GM12874 (cell line): ENCODE measurements around the gene PAPPA.

Source experiments
- CTCF ChIP-seq: IDR thresholded peaks from 2 replicates; pipeline ENCODE4 v1.5.1; 2011; ENCODE audit warnings: low read depth, mild to moderate bottlenecking, control low read depth, low read length, moderate library complexity; ENCODE audit not compliant: insufficient read depth

Gene PAPPA

GRCh38 chr9:116298878-116299391 lies 145.3 kb downstream of the PAPPA start:
- no peak for TF ChIP-seq CTCF

GRCh38 chr9:116300360-116300870 lies 146.8 kb downstream of the PAPPA start:
- no peak for TF ChIP-seq CTCF

GRCh38 chr9:116303270-116303669 lies 149.7 kb downstream of the PAPPA start:
- TF ChIP-seq CTCF = no peak

GRCh38 chr9:116303886-116304538 lies 150.4 kb downstream of the PAPPA start:
- no peak for TF ChIP-seq CTCF

- no peak for TF ChIP-seq CTCF
Observed at GRCh38 chr9:116304761-116305160, 151.2 kb downstream of the PAPPA start.

- TF ChIP-seq CTCF = no peak
Observed at GRCh38 chr9:116308076-116308475, 154.5 kb downstream of the PAPPA start.

- no peak for TF ChIP-seq CTCF
Observed at GRCh38 chr9:116309900-116310611, 156.5 kb downstream of the PAPPA start.
